DMS 273 treated with DMSO at 0.1 percent for 48 hours (cell line): ENCODE results near the gene HIVEP3.

ENCODE experiments used
- DNase-seq: peaks from one replicate; lab custom pipeline; 2025; lab: John Stamatoyannopoulos, UW

HIVEP3 gene

DNA sequence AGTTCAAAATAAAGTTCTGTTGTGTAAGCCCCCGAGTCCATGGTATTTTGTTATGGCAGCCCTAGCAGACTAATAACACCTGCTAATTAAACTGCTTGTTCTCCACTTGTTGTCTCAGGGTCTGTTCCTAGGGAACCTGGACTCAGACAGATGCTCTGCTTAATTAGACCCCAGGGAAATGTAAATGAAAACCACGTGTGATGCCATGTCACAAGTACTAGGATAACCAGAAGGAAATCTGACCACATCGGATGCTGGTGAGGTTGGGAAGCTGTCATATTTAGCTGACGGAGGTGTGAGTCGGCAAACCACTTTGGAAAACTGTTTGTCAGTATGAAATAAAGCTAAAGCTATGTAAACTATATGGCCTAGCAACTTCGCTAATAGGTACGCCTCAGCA lies 453.8 kb downstream of the HIVEP3 start:
- no peak for DNase-seq

DNA sequence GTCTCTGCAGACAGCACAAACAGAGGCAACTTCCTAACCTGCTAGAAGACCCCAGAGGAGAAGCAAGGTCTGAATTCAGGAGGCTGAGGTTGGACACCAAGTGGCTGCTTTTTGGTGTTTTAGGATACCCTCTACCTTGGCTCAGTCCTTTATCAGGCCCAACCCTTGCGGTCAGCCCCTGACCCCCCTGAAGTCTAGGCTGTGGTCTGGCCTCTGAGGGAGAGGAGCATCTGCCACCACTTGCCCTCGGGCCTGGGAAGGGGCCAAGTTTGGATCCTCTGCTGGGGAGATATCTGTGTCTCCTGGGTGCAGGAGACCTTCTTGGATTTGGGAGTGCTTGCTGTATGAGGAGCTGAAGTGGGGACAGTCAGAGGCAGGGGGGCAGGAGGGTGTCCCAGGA lies 455.2 kb downstream of the HIVEP3 start:
- DNase-seq = no peak

DNA sequence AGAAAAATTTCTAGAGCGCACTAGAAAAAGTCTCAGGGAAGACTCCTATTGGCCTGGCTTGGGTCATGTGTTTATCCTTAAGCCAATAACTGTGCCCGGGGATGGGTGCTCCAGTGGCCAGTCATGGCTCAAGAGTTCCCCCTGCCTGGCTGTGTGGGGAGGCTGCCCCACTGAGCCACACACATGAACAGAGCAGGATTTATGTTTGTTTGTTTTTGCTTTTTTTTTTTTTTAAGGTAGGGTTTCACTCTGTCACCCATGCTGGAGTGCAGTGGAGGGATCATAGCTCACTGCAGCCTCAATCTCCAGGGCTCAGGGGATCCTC lies 456.1 kb downstream of the HIVEP3 start:
- DNase-seq = no peak

DNA sequence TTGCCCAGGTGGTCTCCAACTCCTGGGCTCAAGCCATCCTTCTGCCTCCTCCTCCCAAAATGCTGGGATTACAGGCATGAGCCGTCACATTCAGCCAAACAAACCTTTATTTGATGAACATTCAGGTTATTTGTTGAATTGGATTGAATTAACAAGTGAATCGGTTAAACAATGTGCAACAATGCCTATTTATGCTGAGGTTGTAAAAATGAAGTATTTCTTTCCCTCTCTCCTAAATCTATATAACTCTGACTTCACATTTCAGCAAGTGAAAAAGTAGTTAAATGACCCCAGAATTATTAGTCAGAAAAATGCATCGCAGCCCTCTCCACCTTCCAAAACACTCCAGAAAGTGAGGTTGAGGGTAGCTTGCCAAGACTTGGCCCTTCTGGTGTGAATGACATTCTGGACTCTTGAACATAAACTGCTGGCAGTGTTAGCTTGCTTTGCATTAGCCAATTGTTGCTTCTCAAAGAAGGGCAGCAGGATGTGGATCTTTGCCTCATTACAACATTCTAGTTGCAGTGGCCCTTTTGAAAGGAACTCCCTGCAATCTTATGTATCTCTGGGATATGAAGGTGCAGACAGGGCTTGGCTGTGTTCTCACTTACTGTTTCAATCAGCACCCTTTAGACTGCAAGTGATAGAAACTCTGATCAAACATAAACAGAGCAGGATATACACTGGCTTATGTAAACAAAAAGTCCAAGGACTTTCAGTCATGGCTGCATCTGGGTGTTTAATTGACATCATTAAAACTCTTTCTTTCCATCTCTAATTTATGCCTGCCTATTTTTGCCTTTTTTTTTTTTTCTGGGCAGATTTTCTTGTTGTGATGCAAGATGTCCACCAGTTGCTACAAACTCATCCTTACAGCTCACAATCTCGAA lies 456.7 kb downstream of the HIVEP3 start:
- no peak for DNase-seq

DNA sequence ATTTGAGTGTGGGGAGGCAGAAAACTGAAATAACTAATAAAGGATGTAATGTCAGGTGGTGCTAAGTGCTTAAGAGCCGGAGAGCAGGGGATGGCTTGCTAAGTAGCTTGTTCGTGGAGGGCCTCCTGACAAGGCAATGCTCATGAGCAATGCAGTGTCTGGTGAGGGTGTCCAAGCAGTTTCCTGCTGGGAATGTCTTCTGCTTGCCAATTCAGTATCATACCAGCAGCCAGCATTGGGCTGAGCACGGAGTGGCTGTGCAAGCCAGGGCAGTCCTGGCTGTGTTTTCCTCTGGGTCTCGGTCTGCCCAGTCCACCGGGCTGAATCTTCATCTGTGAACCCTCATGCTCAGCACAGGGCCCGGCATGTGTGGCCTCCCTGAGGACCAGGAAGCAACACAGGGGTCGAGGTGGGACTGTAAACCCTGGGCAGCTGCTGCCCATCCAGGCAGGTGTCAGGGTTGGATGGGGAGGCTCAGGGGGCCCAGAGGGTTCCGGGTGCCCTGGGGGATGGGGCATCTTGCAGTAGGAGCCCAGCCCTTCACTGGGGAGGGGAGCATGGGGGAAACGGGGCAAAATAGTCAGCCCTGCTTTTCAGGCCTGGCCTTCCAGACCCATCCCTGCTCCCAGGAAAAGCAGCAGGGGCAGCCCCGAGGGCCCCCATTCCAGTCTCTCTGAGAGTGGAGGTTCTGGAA lies 461.7 kb downstream of the HIVEP3 start:
- DNase-seq = no peak
